HG02763 (cell line): ENCODE data around the gene DDX43.
"Not testable (repeated sequence)": the region's sequence is repeated elsewhere in the genome, so short reads cannot be mapped to it uniquely, and the experiment has no call there.

Experiments
- ATAC-seq: cut with Tn5 transposase; IDR thresholded peaks from one replicate; pipeline ENCODE4 v1.9.1; 2021; ENCODE audit warnings: mild to moderate bottlenecking, moderate library complexity; ENCODE audit not compliant: unreplicated experiment

DDX43 gene

DNA sequence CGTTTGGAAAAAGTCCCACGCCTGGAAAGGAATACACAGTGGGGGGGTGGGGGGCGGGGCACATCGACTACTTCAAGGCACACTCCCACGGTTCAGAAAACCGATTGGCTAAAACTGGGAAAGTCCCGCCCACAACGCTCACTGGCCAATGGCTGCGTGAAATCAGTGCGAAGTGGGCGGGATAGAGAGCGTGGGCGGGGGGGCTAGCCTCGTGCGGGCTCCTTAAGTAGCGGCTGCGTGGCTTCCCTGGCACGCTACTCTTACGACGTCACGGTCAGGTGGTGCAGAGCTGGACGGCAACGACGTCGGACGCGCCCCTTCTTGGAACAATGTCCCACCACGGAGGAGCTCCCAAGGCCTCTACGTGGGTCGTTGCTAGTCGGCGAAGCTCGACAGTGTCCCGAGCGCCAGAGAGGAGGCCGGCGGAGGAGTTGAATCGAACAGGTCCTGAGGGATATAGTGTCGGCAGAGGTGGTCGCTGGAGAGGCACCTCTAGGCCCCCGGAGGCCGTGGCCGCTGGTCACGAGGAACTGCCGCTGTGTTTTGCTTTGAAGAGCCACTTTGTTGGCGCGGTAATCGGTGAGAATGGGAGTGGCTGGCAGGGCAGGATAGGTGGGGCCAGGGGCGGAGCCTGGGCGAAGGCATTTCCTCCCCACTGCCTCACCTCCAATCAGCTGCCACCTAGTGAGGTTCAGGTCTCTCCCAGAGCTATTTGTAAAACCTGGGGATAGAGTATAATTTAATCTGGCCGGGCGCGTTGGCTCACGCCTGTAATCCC, at the start of gene DDX43:
TSS of gene DDX43 (plus strand) at position 252 of the 778 bp plus-strand sequence. CDS start at position 330, 78 bp downstream.
- no peak for ATAC-seq

DNA sequence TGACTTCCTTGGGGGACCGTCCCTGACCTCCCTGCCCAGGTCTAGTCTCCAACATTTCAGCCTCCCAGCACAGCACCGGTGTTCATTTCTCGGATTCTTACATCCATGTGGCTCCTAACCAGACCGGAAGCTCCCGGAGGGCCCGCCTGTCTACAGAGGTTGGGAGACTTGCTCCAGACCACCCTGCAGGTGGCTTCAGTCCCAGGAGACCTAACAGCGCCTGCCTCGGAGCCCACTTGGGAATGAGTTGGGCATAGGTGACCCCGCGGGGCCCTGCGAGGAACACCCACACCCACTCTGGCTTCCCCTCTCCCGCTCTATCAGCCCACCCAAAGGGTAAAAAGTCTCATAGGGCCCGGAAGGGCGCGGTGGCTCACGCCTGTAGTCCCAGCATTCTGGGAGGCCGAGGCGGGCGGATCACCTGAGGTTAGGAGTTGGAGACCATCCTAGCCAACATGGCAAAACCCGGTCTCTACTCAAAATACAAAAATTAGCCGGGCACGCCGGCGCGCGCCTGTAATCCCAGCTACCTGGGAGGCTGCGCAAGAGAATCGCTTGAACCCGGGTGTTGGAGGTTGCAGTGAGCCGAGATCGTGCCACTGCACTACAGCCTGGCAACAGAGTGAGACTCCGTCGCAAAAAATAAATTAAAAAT, 46.0 kb upstream of the DDX43 start:
- no peak for ATAC-seq

DNA sequence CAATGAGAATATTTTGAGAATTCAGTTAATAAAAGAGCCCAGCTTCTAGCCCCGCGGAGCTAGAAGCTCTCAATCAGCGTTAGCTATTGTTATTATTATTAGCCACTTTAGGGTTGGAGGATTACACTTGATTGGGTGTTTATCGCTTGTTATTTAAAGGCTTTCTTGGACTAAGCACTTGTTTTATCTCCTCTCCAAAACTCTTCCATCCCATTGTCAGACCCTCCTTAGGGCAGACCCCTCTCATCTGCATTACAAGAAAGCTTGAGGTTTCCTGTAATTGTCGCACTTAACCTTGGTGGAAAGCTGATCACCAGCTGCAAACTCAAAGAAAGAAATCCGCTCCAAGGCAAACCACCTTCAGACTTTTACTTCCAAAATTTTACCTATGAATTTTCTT, 45.3 kb upstream of the DDX43 start:
- no peak for ATAC-seq

DNA sequence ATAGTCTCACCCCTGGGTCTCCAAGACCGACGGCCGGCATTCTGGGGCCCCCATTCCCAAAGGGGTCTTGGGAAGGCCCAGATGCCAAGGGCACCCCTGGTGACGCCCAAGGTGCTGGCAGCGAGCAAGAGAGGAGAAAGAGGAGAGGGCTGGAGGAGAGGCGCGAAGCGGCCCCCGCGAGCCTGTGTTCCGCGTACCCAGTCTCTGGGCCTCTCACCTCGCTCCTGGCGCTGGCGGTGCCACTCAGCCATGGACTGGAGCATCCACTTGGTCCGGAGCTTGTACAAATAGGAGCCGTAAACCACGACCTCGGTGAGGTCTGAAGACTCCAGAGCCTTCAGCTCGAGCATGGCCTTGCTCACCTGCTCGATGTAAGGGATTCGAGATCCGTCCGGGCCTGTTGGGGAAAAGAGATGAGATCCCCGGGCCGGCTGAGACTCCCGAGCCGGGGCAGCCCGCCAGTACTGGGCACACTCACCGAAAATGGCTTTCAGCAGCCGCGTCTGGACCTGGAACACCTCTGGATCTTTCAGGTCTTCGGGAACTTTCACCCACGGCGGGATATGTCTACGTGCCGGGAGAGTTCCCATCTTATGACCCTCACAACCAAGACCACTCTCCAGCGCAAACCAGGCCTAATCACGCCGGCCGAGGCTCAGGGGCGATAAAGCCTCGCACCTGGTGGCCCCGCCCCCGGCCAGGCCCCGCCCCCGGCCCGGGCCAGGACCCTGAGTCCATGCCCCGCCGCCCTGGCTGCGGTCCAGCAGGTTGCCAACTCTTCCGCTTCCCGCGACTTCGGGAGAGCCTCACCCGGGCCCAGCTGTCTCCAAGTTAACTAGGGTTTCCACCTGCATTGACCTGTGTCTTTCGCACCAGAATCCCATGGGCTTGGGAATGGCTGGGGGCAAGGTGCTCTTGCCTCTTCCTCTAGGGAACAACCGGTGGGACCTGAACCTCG, 40.7 kb upstream of the DDX43 start, which contains the start of gene DPPA5:
TSS of gene DPPA5 (minus strand) at position 641 of the 958 bp plus-strand sequence. CDS start at position 590, 51 bp downstream.
- ATAC-seq, result no peak

DNA sequence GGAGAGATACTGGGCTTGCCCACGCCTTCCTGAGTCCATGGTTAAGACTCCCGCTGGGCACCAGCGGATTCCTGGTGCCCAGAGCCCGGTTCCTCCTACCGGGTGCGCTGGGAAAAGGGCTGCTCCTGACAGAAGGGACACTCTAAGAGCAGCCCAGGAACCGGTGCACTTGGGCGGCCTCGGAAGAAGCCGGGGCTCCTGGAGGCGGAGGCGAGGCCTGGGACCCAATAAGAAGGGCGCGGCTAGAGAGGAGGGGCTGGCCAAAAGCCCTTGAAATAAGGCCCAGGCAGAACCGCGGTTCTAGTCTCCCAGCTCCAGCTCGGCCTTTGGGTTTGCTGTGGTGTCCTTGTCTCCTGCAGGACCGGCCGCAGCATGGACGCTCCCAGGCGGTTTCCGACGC, 32.3 kb upstream of the DDX43 start, which contains the start of gene KHDC3L:
TSS of gene KHDC3L (plus strand) at position 301 of the 400 bp plus-strand sequence. CDS start at position 373, 72 bp downstream.
- no peak for ATAC-seq

DNA sequence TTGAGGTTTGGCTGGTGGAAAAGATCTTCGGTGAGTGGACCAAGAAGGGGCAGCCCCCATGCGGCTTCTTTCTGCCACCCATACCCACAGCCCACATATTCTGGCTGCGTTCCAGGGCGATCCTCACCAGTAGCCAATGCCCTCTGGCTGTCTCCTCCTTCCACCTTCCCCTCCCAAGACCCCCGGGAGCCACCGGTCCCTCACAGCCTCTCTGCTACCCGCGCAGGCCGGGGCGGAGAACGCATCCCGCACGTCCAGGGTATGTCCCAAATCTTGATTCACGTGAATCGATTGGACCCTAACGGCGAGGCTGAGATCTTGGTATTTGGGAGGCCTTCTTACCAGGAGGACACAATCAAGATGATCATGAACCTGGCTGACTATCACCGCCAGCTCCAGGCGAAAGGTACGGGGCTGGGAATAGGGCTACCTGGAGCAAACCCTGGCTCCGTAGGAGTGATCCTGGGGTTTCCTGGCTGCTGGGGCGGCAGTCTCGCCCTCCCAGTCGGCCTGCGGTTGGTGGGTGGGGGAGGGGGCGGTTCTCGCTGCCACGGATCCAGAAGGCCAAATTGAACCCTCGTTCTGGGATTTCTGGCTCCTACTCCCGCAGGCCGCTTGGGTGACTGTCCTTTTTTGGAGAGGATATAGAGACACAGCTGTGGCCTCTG, 31.6 kb upstream of the DDX43 start:
- no peak for ATAC-seq

DNA sequence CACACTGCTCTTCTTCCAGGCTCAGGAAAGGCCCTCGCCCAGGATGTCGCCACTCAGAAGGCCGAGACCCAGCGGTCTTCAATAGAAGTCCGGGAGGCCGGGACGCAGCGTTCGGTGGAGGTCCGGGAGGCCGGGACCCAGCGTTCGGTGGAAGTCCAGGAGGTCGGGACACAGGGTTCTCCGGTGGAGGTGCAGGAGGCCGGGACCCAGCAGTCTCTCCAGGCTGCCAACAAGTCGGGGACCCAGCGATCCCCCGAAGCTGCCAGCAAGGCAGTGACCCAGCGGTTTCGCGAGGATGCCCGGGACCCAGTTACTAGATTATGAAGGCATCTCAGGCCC, 31.1 kb upstream of the DDX43 start:
- ATAC-seq, result no peak

DNA sequence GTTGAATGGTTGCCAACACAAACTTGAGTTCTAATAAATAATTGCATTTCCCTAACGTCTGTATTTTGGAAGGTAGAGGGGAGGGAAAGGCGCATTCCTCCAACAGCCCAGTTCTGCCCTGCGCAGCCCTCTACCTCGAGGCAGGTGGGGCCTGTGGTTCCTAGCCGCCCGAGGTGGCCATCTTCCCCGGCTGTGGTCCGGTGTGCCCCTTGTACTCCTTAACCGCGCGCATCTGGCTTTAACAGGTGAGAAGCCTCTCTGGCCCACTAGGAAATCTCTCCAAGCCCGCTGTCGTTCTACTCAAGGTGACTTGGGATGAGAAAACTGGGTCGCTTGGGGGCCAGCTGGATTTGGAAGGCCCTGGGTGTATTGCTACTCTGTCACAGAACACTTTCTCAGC, 30.5 kb upstream of the DDX43 start:
- no peak for ATAC-seq

DNA sequence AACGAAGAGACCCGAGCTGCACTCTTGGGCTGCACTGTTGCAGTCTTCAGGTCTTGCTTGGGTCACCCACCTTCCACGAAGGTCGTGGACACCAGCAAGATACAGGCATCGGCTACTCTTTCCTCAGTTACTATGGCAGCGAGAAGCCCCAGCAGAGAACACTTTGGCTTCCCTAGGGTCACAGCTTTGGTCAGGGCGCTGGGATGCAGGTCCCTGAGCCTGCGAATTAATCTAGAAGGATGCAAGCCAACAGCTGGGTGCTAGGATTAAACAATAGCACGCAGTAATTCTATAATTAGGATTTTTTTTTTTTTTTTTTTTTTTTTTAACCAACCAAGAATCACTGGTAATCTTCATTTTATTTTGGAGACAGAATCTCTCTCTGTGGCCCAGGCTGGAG, 30.1 kb upstream of the DDX43 start:
- ATAC-seq, result no peak

DNA sequence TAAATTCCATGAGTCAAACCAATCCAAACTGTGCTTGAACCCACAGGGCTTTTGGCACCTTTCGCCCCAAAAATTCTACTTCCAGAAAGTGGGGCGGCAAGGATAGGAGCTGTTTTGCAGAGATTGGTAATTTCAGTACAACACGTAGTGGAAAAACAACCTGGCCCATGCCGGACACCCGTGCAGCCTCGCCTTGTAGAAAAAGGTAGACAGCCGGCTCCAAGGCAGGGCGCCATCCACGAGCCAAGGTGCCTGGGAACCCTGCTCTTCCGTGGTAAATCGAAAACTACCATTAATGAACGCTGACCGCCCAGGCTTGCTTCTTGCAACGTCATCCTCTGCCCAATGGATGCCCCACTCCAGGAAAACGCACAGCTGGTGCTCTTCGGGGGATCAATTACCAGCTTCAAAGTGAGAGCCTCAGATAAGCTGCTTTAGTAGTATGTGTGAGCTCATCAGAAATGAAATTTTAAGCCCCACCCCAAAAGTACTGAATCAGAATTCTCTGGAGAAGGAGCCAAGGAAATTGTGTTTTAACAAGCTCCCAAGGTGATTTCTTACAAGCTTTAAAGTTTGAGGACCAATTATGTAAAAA, 26.8 kb upstream of the DDX43 start:
- no peak for ATAC-seq

DNA sequence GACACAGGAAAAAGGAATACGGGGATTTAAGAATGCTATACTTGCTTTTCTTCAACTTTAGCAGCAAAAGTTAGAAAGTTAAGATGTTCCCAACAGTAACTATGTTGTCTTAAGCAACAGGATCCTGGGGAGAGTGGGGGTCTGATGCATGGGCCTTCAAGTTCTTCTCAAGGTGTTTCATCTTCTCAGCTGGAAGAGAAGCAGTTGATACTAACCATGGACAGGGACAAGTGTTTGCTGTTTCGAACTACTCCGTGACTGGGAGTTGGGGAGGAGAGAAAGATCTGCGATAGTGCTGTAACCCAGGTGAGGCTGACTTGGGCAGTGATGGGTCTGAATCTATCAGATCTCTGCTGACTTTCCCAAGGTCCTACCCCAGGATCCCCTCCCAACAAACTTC, 26.0 kb upstream of the DDX43 start:
- no peak for ATAC-seq

DNA sequence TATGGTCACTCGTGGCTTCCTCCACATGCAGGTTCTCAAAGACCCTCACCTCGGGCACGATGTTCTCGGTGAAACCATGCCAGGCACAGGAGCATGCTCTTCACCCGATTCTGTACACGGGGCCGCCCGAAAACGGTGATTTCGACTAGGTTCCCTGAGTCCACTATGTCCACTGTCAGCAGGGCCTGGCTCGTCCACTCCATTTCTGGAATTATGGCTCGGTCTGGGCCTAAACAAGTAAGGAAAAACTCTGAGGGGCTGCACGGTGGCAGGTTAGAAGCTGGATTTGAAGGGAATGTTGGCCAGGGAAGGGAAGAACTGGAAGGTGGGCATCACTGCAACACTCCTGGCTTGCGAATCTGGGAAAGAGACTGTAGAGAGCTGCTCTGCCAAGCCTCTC, 25.5 kb upstream of the DDX43 start:
- no peak for ATAC-seq

DNA sequence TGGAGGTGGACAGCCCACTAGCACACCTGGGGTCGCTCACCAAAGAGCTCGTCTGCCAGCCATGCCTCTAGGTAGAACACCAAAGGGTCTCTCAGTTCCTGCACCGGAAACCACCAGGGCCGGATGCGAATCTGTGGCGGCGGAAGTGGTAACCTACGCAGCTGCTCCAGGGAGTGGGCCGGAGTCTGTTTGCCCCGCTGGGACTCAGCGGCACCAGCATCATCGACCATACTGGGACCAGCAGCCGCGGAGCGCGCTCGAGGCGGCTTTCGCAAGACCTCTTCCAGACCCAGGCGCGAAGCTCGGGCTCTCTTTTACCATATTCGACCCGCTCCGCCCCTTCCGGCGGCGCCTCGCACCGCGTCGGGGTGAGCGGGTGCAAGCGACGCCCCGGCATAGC, 25.1 kb upstream of the DDX43 start, which contains the start of gene OOEP:
TSS of gene OOEP (minus strand) at position 335 of the 400 bp plus-strand sequence. CDS start at position 230, 105 bp downstream.
- ATAC-seq, result no peak

DNA sequence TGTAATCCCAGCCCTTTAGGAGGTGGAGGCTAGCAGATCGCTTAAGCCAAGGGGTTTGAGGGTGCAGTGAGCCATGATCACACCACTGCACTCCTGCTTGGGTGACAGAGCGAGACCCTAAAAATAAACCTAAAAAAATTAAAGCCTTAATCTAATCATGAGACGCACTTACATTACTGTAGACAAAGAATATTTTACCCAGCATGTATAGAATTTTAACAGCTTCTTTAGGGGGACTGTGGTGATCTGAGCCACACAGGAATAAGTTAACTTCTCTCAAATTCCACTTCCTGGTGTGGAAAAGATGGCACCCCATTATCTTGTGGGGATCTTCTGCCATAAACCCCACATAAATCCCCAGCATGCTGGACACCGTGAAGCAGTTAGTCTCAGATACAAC, 22.6 kb upstream of the DDX43 start:
- no peak for ATAC-seq

DNA sequence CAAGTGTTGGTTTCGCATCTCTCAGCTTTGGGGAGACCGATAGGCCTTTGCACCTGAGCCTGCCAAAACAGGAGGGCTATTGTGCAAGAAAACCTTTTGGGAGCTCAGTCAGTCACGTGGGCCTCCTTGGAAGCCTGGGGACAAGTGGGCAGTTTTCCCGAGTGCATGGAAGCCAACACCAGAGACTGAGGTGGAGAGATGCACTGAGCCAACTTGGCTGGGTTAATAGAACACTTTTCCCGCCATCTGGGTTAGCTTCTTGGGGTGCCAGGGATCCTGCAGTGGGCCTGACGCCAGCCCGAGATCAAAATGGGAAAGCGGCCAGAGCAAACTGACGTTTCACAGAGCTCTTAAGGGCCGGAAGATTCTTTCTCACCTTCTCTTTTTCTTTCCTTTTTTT, 22.1 kb upstream of the DDX43 start:
- ATAC-seq, result no peak

DNA sequence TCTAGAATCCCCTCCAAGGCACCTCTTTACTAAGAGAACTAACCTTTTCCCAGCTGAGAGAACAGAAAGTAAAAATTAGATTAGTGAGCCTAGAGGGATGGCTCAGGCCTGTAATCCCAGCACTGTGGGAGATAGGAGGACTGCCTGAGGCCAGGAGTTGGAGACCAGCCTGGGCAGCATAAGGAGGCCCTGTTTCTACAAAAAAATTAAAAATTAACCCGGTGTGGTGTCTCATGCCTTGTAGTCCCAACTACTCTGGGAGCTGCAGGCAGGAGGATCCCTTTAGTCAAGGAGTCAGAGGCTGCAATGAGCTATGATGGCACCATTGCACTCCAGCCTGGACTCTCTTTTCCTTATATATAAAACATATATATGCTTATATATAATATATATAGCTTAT, 19.4 kb upstream of the DDX43 start:
- ATAC-seq, result no peak

DNA sequence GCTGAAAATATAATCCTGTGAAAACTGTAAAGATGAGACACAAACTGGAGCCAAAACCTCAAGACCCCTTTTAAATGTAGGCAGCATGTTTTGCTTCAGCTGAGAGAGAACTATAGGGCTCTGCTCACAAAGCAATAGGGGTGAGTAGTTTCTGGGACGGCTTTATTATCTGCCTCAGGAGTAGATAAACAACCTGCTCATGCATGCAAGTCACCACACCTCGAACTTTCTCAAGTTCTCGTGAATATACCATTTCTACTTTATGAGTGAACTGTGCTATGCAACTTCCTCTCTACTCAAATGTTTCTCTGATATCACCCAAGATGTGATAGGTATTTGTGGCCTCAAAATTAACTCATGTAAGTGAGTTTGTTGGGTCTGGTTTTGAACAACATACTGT, 17.4 kb upstream of the DDX43 start:
- ATAC-seq, result no peak

DNA sequence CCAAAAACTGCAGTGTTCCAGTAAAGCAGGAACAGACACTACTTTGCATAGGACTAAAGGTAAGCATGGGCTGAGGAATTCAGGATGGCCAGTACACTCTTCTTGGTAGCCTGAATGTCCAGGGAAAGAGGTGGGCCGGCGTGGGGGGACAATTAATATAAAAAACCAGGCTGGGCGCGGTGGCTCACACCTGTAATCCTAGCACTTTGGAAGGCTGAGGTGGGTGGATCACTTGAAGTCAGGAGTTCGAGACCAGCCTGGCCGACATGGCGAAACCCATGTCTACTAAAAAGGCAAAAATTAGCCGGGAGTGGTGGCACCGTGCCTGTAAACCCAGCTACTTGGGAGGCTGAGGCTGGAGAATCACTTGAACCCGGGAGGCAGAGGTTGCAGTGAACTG, 13.1 kb upstream of the DDX43 start:
- not testable (repeated sequence) for ATAC-seq

DNA sequence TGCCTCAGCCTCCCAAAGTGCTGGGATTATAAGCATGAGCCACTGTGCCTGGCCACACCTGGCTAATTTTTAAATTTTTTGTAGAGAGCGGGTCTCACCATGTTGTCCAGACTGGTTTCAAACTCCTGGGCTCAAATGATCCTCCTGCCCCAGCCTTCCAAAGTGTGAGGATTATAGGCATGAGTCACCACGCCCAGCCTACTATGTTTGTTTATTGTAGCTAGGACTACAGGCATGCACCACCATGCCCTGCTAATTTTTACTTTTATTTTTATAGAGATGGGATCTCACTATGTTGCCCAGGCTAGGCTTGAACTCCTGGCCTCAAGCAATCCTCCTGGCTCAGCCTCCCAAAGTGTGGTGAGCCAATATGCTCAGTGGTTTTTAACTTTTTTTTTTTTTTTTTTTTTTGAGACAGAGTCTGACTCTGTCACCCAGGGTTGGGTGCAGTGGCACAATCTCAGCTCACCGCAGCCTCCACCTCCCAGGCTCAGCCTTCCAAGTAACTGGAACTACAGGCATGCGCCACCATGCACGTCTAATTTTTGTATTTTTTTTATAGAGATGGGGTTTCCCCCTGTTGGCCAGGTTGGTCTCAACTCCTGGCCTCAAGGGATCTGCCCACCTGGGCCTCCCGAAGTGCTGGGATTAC, 12.0 kb upstream of the DDX43 start:
- ATAC-seq, result no peak

DNA sequence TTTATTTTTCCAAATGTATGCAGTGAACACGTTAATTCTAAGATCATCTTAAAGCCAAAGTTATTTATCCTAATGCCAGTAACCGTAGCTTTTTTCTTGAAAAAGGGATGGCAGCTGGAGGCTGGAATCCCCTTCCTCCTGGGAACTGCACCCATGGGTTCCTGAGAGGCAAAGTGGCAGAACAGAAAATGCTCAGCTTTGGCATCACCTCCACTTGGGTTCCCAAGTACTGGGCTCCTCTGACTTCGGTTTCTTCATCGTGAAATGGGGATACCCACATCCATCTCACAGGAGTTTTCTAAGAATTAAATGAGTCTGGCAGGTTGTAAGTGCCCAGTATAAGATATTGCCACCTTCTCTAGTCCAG, 6.2 kb upstream of the DDX43 start:
- ATAC-seq, result peak; percentile 10
